ENCODE measurements around the gene ACAN. TPM values are rescaled to one million over a fixed set of nuclear protein-coding genes. Genes with fewer than 3 reads are reported as not detected.

ACAN gene
- total and polyA plus RNA-seq, 2 donors (not counting 3 experiments of a cell fraction or from before 2014, with no cell fraction given), result not detected

- dilution Hi-C loops (cut with MboI; ENCODE audit: extremely low pct_ligation_motif_present, low sequenced_read_pairs), result no loop called here
- intact Hi-C loops (cut with micrococcal nuclease), result no loop called here
- ChIA-PET CTCF (interaction anchor here (1.2 kb wide), 2 partner anchors 33 to 248 kb away, joined by 5 to 8 read pairs; no protein-coding TSS in a partner anchor), POLR2A (no interaction called here)
- no peak for DNase-seq (ENCODE audit: low read depth, low spot score)
- Histone ChIP-seq H3K9me3 (replicated peaks; ENCODE audit: control insufficient read depth, insufficient read depth, low read length) (no peaks in the 10 kb centered on the region), H3K9ac (replicated peaks; ENCODE audit: extremely low read depth, insufficient read depth, low read length) (no peak overlapping the region), H3K27me3 (ENCODE audit: control insufficient read depth in 2 of 2, insufficient read depth in 2 of 2, low read length in 2 of 2) (peaks cover 0 to 5% of the 10 kb centered on the region in 2 experiments), H3K36me3 (ENCODE audit: control insufficient read depth in 2 of 2, extremely low read depth in 1 of 2, insufficient read depth in 2 of 2, low read length in 2 of 2) (peaks cover 0 to 9% of the 10 kb centered on the region in 2 experiments), H4K20me1 (replicated peaks; ENCODE audit: control insufficient read depth, extremely low read depth, insufficient read depth, low read length) (no peaks in the 10 kb centered on the region), H3K79me2 (ENCODE audit: control insufficient read depth, insufficient read depth, low read length) (no peaks in the 10 kb centered on the region), H3K4me3 (replicated peaks in 1 of 3; ENCODE audit: insufficient read depth in 1 of 3, low read depth in 1 of 3, low read length in 3 of 3) (no peak overlapping the region), H3K4me2 (ENCODE audit: insufficient read depth, low read length) (no peak overlapping the region), H3K9me1 (replicated peaks; ENCODE audit: control insufficient read depth, extremely low read depth, insufficient read depth, low read length) (no peaks in the 10 kb centered on the region), H3K27ac (ENCODE audit: insufficient read depth, low read depth, low read length) (no peak overlapping the region), H2AFZ (ENCODE audit: low read depth, low read length) (no peak overlapping the region), H3K4me1 (ENCODE audit: control insufficient read depth, extremely low read depth, insufficient read depth, low read length) (no peaks in the 10 kb centered on the region)
- FAIRE-seq, result no peak
- no peak for TF ChIP-seq GATA2 (IDR thresholded peaks at IDR 0.05; ENCODE audit: insufficient read depth, insufficient read length, low read depth, low read length)
- TF ChIP-seq POLR2AphosphoS5 (IDR thresholded peaks at IDR 0.05; ENCODE audit: insufficient read depth, low read depth, low read length), result no peak
- no peak for TF ChIP-seq EZH2 (IDR thresholded peaks at IDR 0.05; ENCODE audit: borderline replicate concordance, low read depth, low read length, severe bottlenecking)
- BruUV-seq (replicated peaks), result no TSS peak
Observed at GRCh38 chr15:88872106-88872505, 68.9 kb downstream of the ACAN start.

- POLR2A ChIA-PET, result no interaction called here
- H3K9me1 ChIP-seq (replicated peaks; ENCODE audit: control insufficient read depth, extremely low read depth, insufficient read depth, low read length), result no peaks in the 10 kb centered on the region
- H3K4me2 ChIP-seq (ENCODE audit: insufficient read depth, low read length), result no peak overlapping the region
- dilution Hi-C loops (cut with MboI; ENCODE audit: extremely low pct_ligation_motif_present, low sequenced_read_pairs), result no loop called here
- no peak overlapping the region for H3K27ac ChIP-seq (ENCODE audit: insufficient read depth, low read depth, low read length)
- FAIRE-seq (no peak), DNase-seq (ENCODE audit: low read depth, low spot score) (no peak)
- H3K27me3 ChIP-seq (ENCODE audit: control insufficient read depth in 2 of 2, insufficient read depth in 2 of 2, low read length in 2 of 2), result peaks cover 0 to 5% of the 10 kb centered on the region in 2 experiments
- H3K9me3 ChIP-seq (replicated peaks; ENCODE audit: control insufficient read depth, insufficient read depth, low read length), result no peaks in the 10 kb centered on the region
- no peaks in the 10 kb centered on the region for H3K79me2 ChIP-seq (ENCODE audit: control insufficient read depth, insufficient read depth, low read length)
- no peaks in the 10 kb centered on the region for H3K4me1 ChIP-seq (ENCODE audit: control insufficient read depth, extremely low read depth, insufficient read depth, low read length)
- CTCF ChIA-PET, result interaction anchor here (1.2 kb wide), 2 partner anchors 32 to 248 kb away, joined by 5 to 8 read pairs; no protein-coding TSS in a partner anchor
- intact Hi-C loops (cut with micrococcal nuclease), result no loop called here
- no peaks in the 10 kb centered on the region for H4K20me1 ChIP-seq (replicated peaks; ENCODE audit: control insufficient read depth, extremely low read depth, insufficient read depth, low read length)
- H3K36me3 ChIP-seq (ENCODE audit: control insufficient read depth in 2 of 2, extremely low read depth in 1 of 2, insufficient read depth in 2 of 2, low read length in 2 of 2), result peaks cover 0 to 13% of the 10 kb centered on the region in 2 experiments
- BruUV-seq (replicated peaks), result no TSS peak
- H3K4me3 ChIP-seq (replicated peaks in 1 of 3; ENCODE audit: insufficient read depth in 1 of 3, low read depth in 1 of 3, low read length in 3 of 3), result no peak overlapping the region
- TF ChIP-seq FOS (IDR thresholded peaks at IDR 0.05; ENCODE audit: borderline replicate concordance, insufficient read depth, low read length) (no peak), MAX (IDR thresholded peaks at IDR 0.05; ENCODE audit: insufficient read depth, insufficient read length) (no peak), EZH2 (IDR thresholded peaks at IDR 0.05; ENCODE audit: borderline replicate concordance, low read depth, low read length, severe bottlenecking) (no peak), MYC (IDR thresholded peaks at IDR 0.05; ENCODE audit: low read depth, low read length) (no peak), POLR2AphosphoS5 (IDR thresholded peaks at IDR 0.05; ENCODE audit: insufficient read depth, low read depth, low read length) (no peak), GATA2 (IDR thresholded peaks at IDR 0.05; ENCODE audit: insufficient read depth, insufficient read length, low read depth, low read length) (no peak), CTCF (IDR thresholded peaks at IDR 0.05; ENCODE audit: extremely low read depth in 1 of 2, insufficient read depth in 1 of 2, low read depth in 1 of 2, low read length in 2 of 2) (no peak), POLR2A (IDR thresholded peaks at IDR 0.05; ENCODE audit: low read depth, low read length) (no peak), JUN (IDR thresholded peaks at IDR 0.05; ENCODE audit: borderline replicate concordance, insufficient read depth, insufficient read length, low read depth) (no peak)
- H3K9ac ChIP-seq (replicated peaks; ENCODE audit: extremely low read depth, insufficient read depth, low read length), result no peak overlapping the region
- no peak overlapping the region for H2AFZ ChIP-seq (ENCODE audit: low read depth, low read length)
Observed at GRCh38 chr15:88872706-88873105, 69.5 kb downstream of the ACAN start.
